ENCODE data around the gene SPOCK2. TPM values are rescaled to one million over a fixed set of nuclear protein-coding genes. Genes with fewer than 3 reads are reported as not detected.

The SPOCK2 gene
- total RNA-seq, 1 experiment from 2014 or later: 1.8 TPM

GRCh38 chr10:72124989-72125388, 36.6 kb upstream of the SPOCK2 start:
- Mint-ChIP-seq H3K27me3 (ENCODE audit: low read depth) (no peaks in the 10 kb centered on the region), H3K9me3 (no peaks in the 10 kb centered on the region), H3K27ac (no peak overlapping the region), H3K4me1 (peaks cover 10 to 11% of the 10 kb centered on the region in 2 experiments), H3K4me3 (no peak overlapping the region), H3K36me3 (ENCODE audit: insufficient read depth in 1 of 3, low read depth in 3 of 3) (peaks cover 0 to 4% (median 0%) of the 10 kb centered on the region in 3 experiments; a peak in 1 of 7 replicates)
- no peak overlapping the region for H3K14ac ChIP-seq (ENCODE audit: insufficient read depth, low read length)
- no peaks in the 10 kb centered on the region for H4K20me1 ChIP-seq (ENCODE audit: control insufficient read depth, insufficient read depth, insufficient read length)
- no peak overlapping the region for H2BK12ac ChIP-seq (ENCODE audit: insufficient read length, low read depth, low read length)
- no peak overlapping the region for H3K23ac ChIP-seq (ENCODE audit: insufficient read length, low read depth, low read length)
- no peak overlapping the region for H2BK20ac ChIP-seq (ENCODE audit: low read depth, low read length, poor library complexity, severe bottlenecking)
- no peaks in the 10 kb centered on the region for H3K23me2 ChIP-seq (ENCODE audit: insufficient read length, low read depth, low read length, poor library complexity, severe bottlenecking)
- no peak overlapping the region for H4K5ac ChIP-seq (ENCODE audit: insufficient read length, low read depth, low read length)
- TF ChIP-seq CTCF (conservative IDR thresholded peaks at IDR 0.05): no peak
- no peaks in the 10 kb centered on the region for H3K79me1 ChIP-seq (ENCODE audit: insufficient read depth, low read depth, low read length, poor library complexity, severe bottlenecking)
- no peak overlapping the region for H3K4me2 ChIP-seq (ENCODE audit: insufficient read depth, insufficient read length, low read length)
- no peaks in the 10 kb centered on the region for H3K4me1 ChIP-seq (ENCODE audit: insufficient read depth, low read length)
- no peak overlapping the region for H3K9ac ChIP-seq (ENCODE audit: extremely low read depth, insufficient read length, low read length)
- H2BK15ac ChIP-seq (ENCODE audit: low read depth, low read length): no peak overlapping the region
- no peak overlapping the region for H3K4ac ChIP-seq (ENCODE audit: low read depth, low read length)
- no peak overlapping the region for H2BK120ac ChIP-seq (ENCODE audit: low read depth, low read length, poor library complexity, severe bottlenecking)
- H3T11ph ChIP-seq (ENCODE audit: low read length): no peak overlapping the region
- no peak overlapping the region for H3K27ac ChIP-seq (ENCODE audit: insufficient read length, low read depth, low read length)
- no peak overlapping the region for H3K18ac ChIP-seq (ENCODE audit: insufficient read length, low read depth, low read length)
- no peak overlapping the region for H2BK5ac ChIP-seq (ENCODE audit: insufficient read length, low read length)
- no peaks in the 10 kb centered on the region for H3K79me2 ChIP-seq (ENCODE audit: insufficient read depth, low read length)
- H2AK5ac ChIP-seq (ENCODE audit: insufficient read length, low read length): no peak overlapping the region
- H4K8ac ChIP-seq (replicated peaks; ENCODE audit: insufficient read length, low read depth, low read length): no peak overlapping the region
- no peak overlapping the region for H3K56ac ChIP-seq (ENCODE audit: insufficient read length, low read depth, low read length)
- no peaks in the 10 kb centered on the region for H3K9me3 ChIP-seq (ENCODE audit: control insufficient read depth, low read depth, low read length)
- no CpG with 5 or more reads among the region's 1 CpG for WGBS (ENCODE audit: extremely low coverage, insufficient read length, low lambda C conversion rate)
- H3K27me3 ChIP-seq (ENCODE audit: insufficient read depth, low read length): no peaks in the 10 kb centered on the region
- no peak for DNase-seq
- no peak overlapping the region for H2AFZ ChIP-seq (ENCODE audit: low read length)
- H4K91ac ChIP-seq (ENCODE audit: insufficient read length, low read depth, low read length): no peak overlapping the region
